WTC11 (cell line): ENCODE measurements around the gene LHX2. TPM values are rescaled to one million over a fixed set of nuclear protein-coding genes. Genes with fewer than 3 reads are reported as not detected.

Source experiments
- ATAC-seq: fragments of 200-7000 bp; cut with Tn5 transposase; 2 replicates; pipeline ENCODE4 v1.10.0; 2021; ENCODE audit warnings: mild to moderate bottlenecking, moderate library complexity
- CTCF ChIA-PET: fragments of 300-600 bp; sonication (Branson Sonifier 250); formaldehyde crosslinking; loops from one replicate; lab custom pipeline; 2021; ENCODE audit warnings: antibody characterized with exemption; lab: Charles Lee
- POLR2A ChIA-PET: fragments of 350-600 bp; sonication (Branson Sonifier 250); formaldehyde crosslinking; loops from one replicate; lab custom pipeline; 2021; ENCODE audit warnings: antibody characterized with exemption; lab: Charles Lee
- DNase-seq: peaks from one replicate; pipeline ENCODE4 v3.0.0; 2021; ENCODE audit warnings: low spot score
- H3K27ac Mint-ChIP-seq: 2 replicates; pipeline ENCODE4 v1.8.0; 2021; ENCODE audit warnings: mixed read lengths
- H3K27me3 Mint-ChIP-seq: 2 replicates; pipeline ENCODE4 v1.8.0; 2021; ENCODE audit warnings: low read depth, mild to moderate bottlenecking, moderate library complexity, mixed read lengths
- H3K36me3 Mint-ChIP-seq: 2 replicates; pipeline ENCODE4 v1.8.0; 2021; ENCODE audit warnings: mixed read lengths
- H3K4me1 Mint-ChIP-seq: 2 replicates; pipeline ENCODE4 v1.8.0; 2022; ENCODE audit warnings: mixed read lengths
- H3K4me3 Mint-ChIP-seq: 2 replicates; pipeline ENCODE4 v1.8.0; 2021; ENCODE audit warnings: mild to moderate bottlenecking, moderate library complexity, mixed read lengths
- H3K9me3 Mint-ChIP-seq: 2 replicates; pipeline ENCODE4 v1.8.0; 2021; ENCODE audit warnings: mixed read lengths
- ATF2 ChIP-seq: sonication (generic); formaldehyde crosslinking; IDR thresholded peaks from 2 replicates; pipeline ENCODE4 v1.8.1; 2022; ENCODE audit warnings: low read depth, missing genetic modification reagents, borderline replicate concordance
- CBFB ChIP-seq: sonication (generic); formaldehyde crosslinking; IDR thresholded peaks from 2 replicates; pipeline ENCODE4 v1.8.1; 2022; ENCODE audit warnings: mild to moderate bottlenecking, low read depth, missing genetic modification reagents
- CREB1 ChIP-seq: sonication (generic); formaldehyde crosslinking; IDR thresholded peaks from 2 replicates; pipeline ENCODE4 v1.8.0; 2023; ENCODE audit warnings: mild to moderate bottlenecking, missing genetic modification reagents
- E2F1 ChIP-seq: sonication (generic); formaldehyde crosslinking; IDR thresholded peaks from 2 replicates; pipeline ENCODE4 v1.8.0; 2022; ENCODE audit warnings: mild to moderate bottlenecking, missing genetic modification reagents
- EMX1 ChIP-seq: fragments of 250-450 bp; sonication (Bioruptor Pico); IDR thresholded peaks from 2 replicates; pipeline ENCODE4 v1.8.0; 2021; ENCODE audit warnings: mild to moderate bottlenecking
- ESRRA ChIP-seq: sonication (generic); formaldehyde crosslinking; IDR thresholded peaks from 2 replicates; pipeline ENCODE4 v1.8.1; 2022; ENCODE audit warnings: mild to moderate bottlenecking, missing genetic modification reagents, borderline replicate concordance
- FOXP1 ChIP-seq: sonication (generic); formaldehyde crosslinking; IDR thresholded peaks from 2 replicates; pipeline ENCODE4 v1.8.0; 2022; ENCODE audit warnings: missing genetic modification reagents, mild to moderate bottlenecking, moderate library complexity, borderline replicate concordance
- FOXP4 ChIP-seq: sonication (generic); formaldehyde crosslinking; IDR thresholded peaks from 2 replicates; pipeline ENCODE4 v1.8.0; 2022; ENCODE audit warnings: mild to moderate bottlenecking, missing genetic modification reagents
- HMGXB4 ChIP-seq: sonication (generic); formaldehyde crosslinking; IDR thresholded peaks from 2 replicates; pipeline ENCODE4 v1.8.1; 2023; ENCODE audit warnings: mild to moderate bottlenecking, moderate library complexity, missing genetic modification reagents
- IRF2 ChIP-seq: sonication (generic); formaldehyde crosslinking; IDR thresholded peaks from 2 replicates; pipeline ENCODE4 v1.8.0; 2022; ENCODE audit warnings: low read depth, missing genetic modification reagents, borderline replicate concordance
- NR2C2 ChIP-seq: sonication (generic); formaldehyde crosslinking; IDR thresholded peaks from 2 replicates; pipeline ENCODE4 v1.8.0; 2022; ENCODE audit warnings: mild to moderate bottlenecking, missing genetic modification reagents
- PREB ChIP-seq: sonication (generic); formaldehyde crosslinking; IDR thresholded peaks from 2 replicates; pipeline ENCODE4 v1.8.1; 2022; ENCODE audit warnings: mild to moderate bottlenecking, missing genetic modification reagents, moderate library complexity, borderline replicate concordance
- TCF7 ChIP-seq: sonication (generic); formaldehyde crosslinking; IDR thresholded peaks from 2 replicates; pipeline ENCODE4 v1.8.0; 2022; ENCODE audit warnings: mild to moderate bottlenecking, low read depth, missing genetic modification reagents, moderate library complexity
- ZNF423 ChIP-seq: fragments of 250-450 bp; sonication (Bioruptor Pico); IDR thresholded peaks from 2 replicates; pipeline ENCODE4 v2.1.2; 2022; ENCODE audit warnings: mild to moderate bottlenecking, moderate library complexity
- total RNA-seq: library from RNA; stranded (reverse); gene quantifications from 3 replicates; pipeline ENCODE4 v1.2.3, GENCODE V29; 2021

The LHX2 gene
- total RNA-seq, 1 experiment from 2014 or later: 0.42 TPM

GRCh38 chr9:124033348-124033747, 21.8 kb downstream of the LHX2 start (continued):
- TF ChIP-seq CBFB: no peak

GRCh38 chr9:124033967-124034366, 22.4 kb downstream of the LHX2 start:
- Mint-ChIP-seq H3K27ac (no peak overlapping the region), H3K4me3 (no peak overlapping the region)
- CTCF ChIA-PET: no interaction called here

More at GRCh38 chr9:124033967-124034366, 22.4 kb downstream of the LHX2 start:
- ATAC-seq: no peak
- POLR2A ChIA-PET: no interaction called here
- no peaks in the 10 kb centered on the region for H3K9me3 Mint-ChIP-seq
- TF ChIP-seq ZNF423 (CRISPR knock-in tag): no peak
- no peak for TF ChIP-seq CREB1
- no peak for TF ChIP-seq NR2C2 (CRISPR knock-in tag)
- TF ChIP-seq HMGXB4 (CRISPR knock-in tag): no peak
- TF ChIP-seq FOXP1: no peak
- no peak for TF ChIP-seq FOXP4 (CRISPR knock-in tag)
- no peak for TF ChIP-seq E2F1
- TF ChIP-seq ESRRA (CRISPR knock-in tag): no peak
- TF ChIP-seq EMX1: no peak
- TF ChIP-seq IRF2 (CRISPR knock-in tag): no peak
- TF ChIP-seq PREB (CRISPR knock-in tag): no peak
- no peak for TF ChIP-seq CBFB
- TF ChIP-seq TCF7 (CRISPR knock-in tag): no peak
- no peak for TF ChIP-seq ATF2 (CRISPR knock-in tag)
- H3K4me1 Mint-ChIP-seq: peaks cover 13% of the 10 kb centered on the region
- no peaks in the 10 kb centered on the region for H3K36me3 Mint-ChIP-seq
- H3K27me3 Mint-ChIP-seq: peaks cover 71% of the 10 kb centered on the region
- no peak for DNase-seq
